ENCODE results near the gene AKR1C4.
"Not testable (repeated sequence)": the region's sequence is repeated elsewhere in the genome, so short reads cannot be mapped to it uniquely, and the experiment has no call there.

AKR1C4 gene

GRCh38 chr10:5211696-5212536 lies 15.3 kb downstream of the AKR1C4 start:
- Histone ChIP-seq H3K4me3 (ENCODE audit: low read length, poor library complexity, severe bottlenecking) (no peak overlapping the region), H3K27me3 (ENCODE audit: insufficient read depth, low read length, poor library complexity, severe bottlenecking) (no peaks in the 10 kb centered on the region), H4K20me1 (ENCODE audit: insufficient read depth, low read length, poor library complexity, severe bottlenecking) (no peaks in the 10 kb centered on the region), H3F3A (ENCODE audit: low read depth) (no peaks in the 10 kb centered on the region), H3K9ac (ENCODE audit: low read depth, low read length, poor library complexity, severe bottlenecking) (no peak overlapping the region), H3K9me2 (replicated peaks; ENCODE audit: low read depth, low read length) (no peaks in the 10 kb centered on the region), H3K36me3 (ENCODE audit: insufficient read depth, low read length) (no peaks in the 10 kb centered on the region), H3K4me2 (ENCODE audit: low read depth, low read length, poor library complexity, severe bottlenecking) (no peak overlapping the region), H3K9me3 (ENCODE audit: insufficient read depth, low read depth, low read length) (no peaks in the 10 kb centered on the region; the same call in 1 of the 2 replicates), H3K79me2 (ENCODE audit: insufficient read depth, low read length) (no peaks in the 10 kb centered on the region), H2AFZ (ENCODE audit: low read length) (no peak overlapping the region), H3K4me1 (ENCODE audit: insufficient read depth, low read length, poor library complexity, severe bottlenecking) (peaks cover 12% of the 10 kb centered on the region)
- TF ChIP-seq CTCF (conservative IDR thresholded peaks at IDR 0.05; ENCODE audit: low read length), result no peak
- no peak for TF ChIP-seq EZH2phosphoT487 (IDR thresholded peaks at IDR 0.05; ENCODE audit: borderline replicate concordance)

GRCh38 chr10:5216801-5217200 lies 20.2 kb downstream of the AKR1C4 start:
- H3K9me3 ChIP-seq (ENCODE audit: insufficient read depth, low read depth, low read length), result no peaks in the 10 kb centered on the region
- H3K79me2 ChIP-seq (ENCODE audit: insufficient read depth, low read length), result no peaks in the 10 kb centered on the region
- TF ChIP-seq CTCF (conservative IDR thresholded peaks at IDR 0.05; ENCODE audit: low read length) (no peak), EZH2phosphoT487 (IDR thresholded peaks at IDR 0.05; ENCODE audit: borderline replicate concordance) (no peak)
- no peaks in the 10 kb centered on the region for H3K27me3 ChIP-seq (ENCODE audit: insufficient read depth, low read length, poor library complexity, severe bottlenecking)
- H3K4me3 ChIP-seq (ENCODE audit: low read length, poor library complexity, severe bottlenecking), result no peak overlapping the region
- no peaks in the 10 kb centered on the region for H3K4me1 ChIP-seq (ENCODE audit: insufficient read depth, low read length, poor library complexity, severe bottlenecking)
- no peaks in the 10 kb centered on the region for H3K36me3 ChIP-seq (ENCODE audit: insufficient read depth, low read length)
- H3K9ac ChIP-seq (ENCODE audit: low read depth, low read length, poor library complexity, severe bottlenecking), result no peak overlapping the region
- H3K4me2 ChIP-seq (ENCODE audit: low read depth, low read length, poor library complexity, severe bottlenecking), result no peak overlapping the region
- H2AFZ ChIP-seq (ENCODE audit: low read length), result no peak overlapping the region
- no peaks in the 10 kb centered on the region for H4K20me1 ChIP-seq (ENCODE audit: insufficient read depth, low read length, poor library complexity, severe bottlenecking)
- no peaks in the 10 kb centered on the region for H3F3A ChIP-seq (ENCODE audit: low read depth)
- no peaks in the 10 kb centered on the region for H3K9me2 ChIP-seq (replicated peaks; ENCODE audit: low read depth, low read length)

- no peak overlapping the region for H3K4me2 ChIP-seq (ENCODE audit: low read depth, low read length, poor library complexity, severe bottlenecking)
These were observed 22.6 kb downstream of the AKR1C4 start for GRCh38 chr10:5219262-5219661.

GRCh38 chr10:5222942-5223341 lies 26.3 kb downstream of the AKR1C4 start:
- H2AFZ ChIP-seq (ENCODE audit: low read length); H3K36me3 ChIP-seq (ENCODE audit: insufficient read depth, low read length); H3K9me2 ChIP-seq (replicated peaks; ENCODE audit: low read depth, low read length); H3K27me3 ChIP-seq (ENCODE audit: insufficient read depth, low read length, poor library complexity, severe bottlenecking); H3K9ac ChIP-seq (ENCODE audit: low read depth, low read length, poor library complexity, severe bottlenecking); H3K4me2 ChIP-seq (ENCODE audit: low read depth, low read length, poor library complexity, severe bottlenecking); H3K79me2 ChIP-seq (ENCODE audit: insufficient read depth, low read length); H3K4me1 ChIP-seq (ENCODE audit: insufficient read depth, low read length, poor library complexity, severe bottlenecking); H4K20me1 ChIP-seq (ENCODE audit: insufficient read depth, low read length, poor library complexity, severe bottlenecking); H3K4me3 ChIP-seq (ENCODE audit: low read length, poor library complexity, severe bottlenecking); H3F3A ChIP-seq (ENCODE audit: low read depth); H3K9me3 ChIP-seq (ENCODE audit: insufficient read depth, low read depth, low read length): not testable (repeated sequence)

More at GRCh38 chr10:5219262-5219661, 22.6 kb downstream of the AKR1C4 start:
- H3K79me2 ChIP-seq (ENCODE audit: insufficient read depth, low read length), result no peaks in the 10 kb centered on the region
- H4K20me1 ChIP-seq (ENCODE audit: insufficient read depth, low read length, poor library complexity, severe bottlenecking), result no peaks in the 10 kb centered on the region
- no peaks in the 10 kb centered on the region for H3K9me3 ChIP-seq (ENCODE audit: insufficient read depth, low read depth, low read length)
- H2AFZ ChIP-seq (ENCODE audit: low read length), result no peak overlapping the region
- H3K4me1 ChIP-seq (ENCODE audit: insufficient read depth, low read length, poor library complexity, severe bottlenecking), result no peaks in the 10 kb centered on the region
- H3K36me3 ChIP-seq (ENCODE audit: insufficient read depth, low read length), result no peaks in the 10 kb centered on the region
- TF ChIP-seq CTCF (conservative IDR thresholded peaks at IDR 0.05; ENCODE audit: low read length) (no peak), EZH2phosphoT487 (IDR thresholded peaks at IDR 0.05; ENCODE audit: borderline replicate concordance) (no peak)
- H3F3A ChIP-seq (ENCODE audit: low read depth), result no peaks in the 10 kb centered on the region
- no peaks in the 10 kb centered on the region for H3K9me2 ChIP-seq (replicated peaks; ENCODE audit: low read depth, low read length)
- no peaks in the 10 kb centered on the region for H3K27me3 ChIP-seq (ENCODE audit: insufficient read depth, low read length, poor library complexity, severe bottlenecking)
- H3K4me3 ChIP-seq (ENCODE audit: low read length, poor library complexity, severe bottlenecking), result no peak overlapping the region
- H3K9ac ChIP-seq (ENCODE audit: low read depth, low read length, poor library complexity, severe bottlenecking), result no peak overlapping the region
